Heart right ventricle (tissue), 16 donors: ENCODE data around the gene MAD1L1. TPM values are rescaled to one million over a fixed set of nuclear protein-coding genes. Genes with fewer than 3 reads are reported as not detected.
A peak's percentile ranks its signal among the peaks of the same experiment; 100 is the strongest.

Source experiments
- ATAC-seq, 8 donors: fragments of 200-7000 bp; cut with Tn5 transposase; one replicate each; pipeline ENCODE4 v1.9.1; 2020; ENCODE audit warnings: mild to moderate bottlenecking in 8 of 8, moderate library complexity in 8 of 8, moderate number of reproducible peaks in 1 of 8
- DNase-seq, 2 donors: peaks; one replicate each; pipeline ENCODE4 v3.0.0-alpha.2; 2020
- H3K27ac ChIP-seq, 10 donors: fragments of 200-600 bp; sonication (generic) in 2 of 10; one replicate each; pipeline versions ENCODE4 v1.5.0 to v1.8.0; 2020 to 2022; ENCODE audit warnings: mild to moderate bottlenecking in 3 of 10
- H3K27me3 ChIP-seq, 7 donors: fragments of 200-600 bp; one replicate each; pipeline ENCODE4 v1.8.0; 2021 to 2022; ENCODE audit warnings: mild to moderate bottlenecking in 2 of 7
- H3K36me3 ChIP-seq, 9 donors: fragments of 200-600 bp; sonication (generic) in 1 of 9; one replicate each; pipeline versions ENCODE4 v1.5.0 to v1.8.0; 2020 to 2022; ENCODE audit warnings: mild to moderate bottlenecking in 2 of 9
- H3K4me1 ChIP-seq, 9 donors: fragments of 200-600 bp; sonication (generic) in 1 of 9; one replicate each; pipeline versions ENCODE4 v1.5.0 to v1.8.0; 2020 to 2022; ENCODE audit warnings: mild to moderate bottlenecking in 4 of 9
- H3K4me3 ChIP-seq, 10 donors: fragments of 200-600 bp; sonication (generic) in 2 of 10; one replicate each; pipeline versions ENCODE4 v1.5.0 to v1.8.0; 2020 to 2022; ENCODE audit warnings: mild to moderate bottlenecking in 7 of 10, moderate library complexity in 2 of 10
- H3K9me3 ChIP-seq, 11 donors: fragments of 200-600 bp in 10 of 11; sonication (generic) in 2 of 11; one replicate each; pipeline versions ENCODE4 v1.5.0 to v1.8.0; 2013 to 2022; ENCODE audit warnings: mild to moderate bottlenecking in 2 of 11, control low read depth in 1 of 11, moderate library complexity in 1 of 11
- CTCF ChIP-seq, 9 donors: fragments of 200-600 bp; sonication (generic) in 2 of 9; IDR thresholded peaks; one replicate each; pipeline versions ENCODE4 v1.5.0 to v1.8.0; 2021 to 2022; ENCODE audit warnings: antibody characterized with exemption in 9 of 9, mild to moderate bottlenecking in 5 of 9, moderate library complexity in 1 of 9
- WGBS, 2 donors: extraction: QIAGEN DNeasy Blood & Tissue Kit; methylation state at CpG; one replicate each; pipeline ENCODE4 v1.1.7; 2013; ENCODE audit warnings: inconsistent platforms in 1 of 2; 5-methylcytosine and 5-hydroxymethylcytosine counted together
- intact Hi-C, 10 donors: fragments of 100-400 bp; cut with DNase I; formaldehyde crosslinking; loops; one replicate each; pipeline versions ENCODE4 v1.11.1 to v1.14.2; 2022
- polyA plus RNA-seq, 2 donors: library from polyadenylated mRNA; stranded (reverse); fragments of 200-250 nt; gene quantifications; one replicate each; pipeline ENCODE4 v1.2.3, GENCODE V29; 2013
- total RNA-seq, 10 donors: library from RNA; stranded (reverse); fragmentation: NEBNext Ultra II Directional in 3 of 10; extraction: Animal tissue kit (Norgen Biotek cat#: 25700) in 3 of 10; gene quantifications; one replicate each; pipeline versions ENCODE4 v1.2.1 to v1.2.4, GENCODE V29; 2021 to 2023
- donor health status: Arrhythmogenic right ventricular cardiomyopathy.
- donor health status: ischemic (EF 13 %, LVEDD 7.1; RV severe dilation, severe dysfunction).
- donor health status: healthy with polysubstance abuse.
- donor health status: DM: no; HTN: yes; CAD: no.
- donor health status: DM: no; HTN: no; CAD: no.
- donor health status: ischemic (EF 25% LVEDD 6.9; RV normal size, moderate dysfunction).
- donor health status: ischemic (EF 25% LVEDD 5.7; RV mildly dilated, moderate dysfunction).
- donor health status: healthy.
- donor health status: DM: yes; HTN: yes; CAD: no.
- donor health status: Ischemic cardiomyopathy.
- donor health status: ischemic (EF 35%, LVEDD 5.7; RV mildly dilated, moderate dysfunction).
- donor health status: nonischemic (EF 11% LVEDD 7.7; RV severe dilation, severe dysfunction).
- donor health status: DM: yes; HTN: yes; CAD: no.
- donor health status: PGD.
- donor health status: ischemic (EF 29% LVEDD 5.4; RV normal size, mild dysfunction).
- donor health status: nonischemic (EF 23%, LVEDD 6.1; RV moderate dilation, normal function).

Gene MAD1L1
- total and polyA plus RNA-seq, 12 donors, result 13.8 to 46.8 (median 20.2) TPM

- Histone ChIP-seq H3K4me1 (peaks cover 0 to 64% (median 9%) of the 10 kb centered on the region in 9 donors), H3K36me3 (peaks cover 0 to 8% (median 0%) of the 10 kb centered on the region in 9 donors), H3K4me3 (no peak overlapping the region), H3K27ac (no peak overlapping the region), H3K9me3 (no peaks in the 10 kb centered on the region), H3K27me3 (no peaks in the 10 kb centered on the region)
- 96 to 98% methylated on average over 30 of the region's 30 CpGs for WGBS, 2 donors
- TF ChIP-seq CTCF (IDR thresholded peaks at IDR 0.05), result no peak
- DNase-seq (peak in 1 of 2 donors; percentile 9), ATAC-seq (no peak)
- intact Hi-C loops, result no loop called here
These were observed 309.1 kb downstream of the MAD1L1 start for GRCh38 chr7:1923409-1924257.

DNA sequence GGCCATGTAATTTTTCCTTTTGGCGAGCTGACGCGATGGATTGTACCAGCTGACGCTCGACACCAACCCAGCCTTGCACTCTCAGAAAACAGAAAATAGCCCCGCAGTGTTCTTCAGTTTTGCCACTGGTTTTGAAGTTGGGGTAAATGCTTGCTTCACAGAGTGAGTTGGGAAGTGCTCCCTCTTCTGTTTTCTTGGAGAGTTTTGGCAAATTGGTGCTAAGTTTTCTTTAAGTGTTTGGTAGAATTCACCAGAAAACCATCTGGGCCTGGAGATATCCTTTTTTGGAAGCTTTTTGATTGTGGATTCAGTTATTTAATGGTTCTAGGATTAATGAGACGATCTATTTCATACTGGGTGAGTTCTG lies 309.9 kb downstream of the MAD1L1 start:
- 98 to 99% methylated on average over 7 of the region's 7 CpGs for WGBS, 2 donors
- no peaks in the 10 kb centered on the region for H3K9me3 ChIP-seq
- ATAC-seq (no peak), DNase-seq (no peak)
- H3K27me3 ChIP-seq, result no peaks in the 10 kb centered on the region
- H3K36me3 ChIP-seq, result peaks cover 0 to 8% (median 0%) of the 10 kb centered on the region in 9 donors
- H3K4me3 ChIP-seq, result no peak overlapping the region
- H3K27ac ChIP-seq, result no peak overlapping the region
- intact Hi-C loops, result no loop called here
- no peak for TF ChIP-seq CTCF (IDR thresholded peaks at IDR 0.05)
- H3K4me1 ChIP-seq, result peaks cover 1 to 64% (median 10%) of the 10 kb centered on the region in 9 donors

DNA sequence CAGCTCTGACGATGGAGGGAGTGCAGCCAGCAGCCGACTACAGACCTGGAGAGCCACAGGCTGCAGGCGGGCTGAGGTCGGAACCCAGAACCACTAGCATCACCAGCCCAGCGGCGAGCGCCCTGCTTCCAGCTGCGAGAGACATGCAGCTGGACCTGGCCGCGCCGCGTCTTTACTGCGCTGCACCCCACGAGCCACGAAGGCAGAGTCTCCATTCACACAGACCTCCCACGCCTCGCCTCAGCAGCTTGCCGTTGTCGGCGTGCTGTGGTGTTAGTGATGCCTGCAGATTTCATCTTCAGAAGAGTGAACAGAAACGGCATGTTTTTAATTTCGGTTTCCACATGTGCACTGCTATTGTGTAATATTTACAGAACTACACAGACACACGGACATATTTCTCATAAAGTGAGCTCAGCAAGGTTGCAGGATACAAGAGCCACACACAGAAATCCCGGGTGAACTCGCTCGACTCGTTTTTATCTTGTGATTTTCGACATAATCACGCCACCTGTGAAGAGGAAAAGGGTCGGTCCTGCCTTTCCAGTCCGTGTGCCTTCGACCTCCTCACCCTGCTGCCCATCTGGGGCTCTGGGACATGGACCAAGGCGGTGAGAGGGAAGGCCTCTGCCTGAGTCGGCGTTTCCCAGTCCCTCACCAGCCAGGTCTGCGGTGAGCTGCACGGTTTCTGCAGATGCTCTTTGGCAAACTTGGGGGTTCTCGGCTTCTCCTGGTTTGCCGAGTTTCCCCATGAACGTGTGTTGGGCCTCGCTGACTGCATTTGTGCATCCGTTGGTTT lies 310.5 kb downstream of the MAD1L1 start:
- TF ChIP-seq CTCF (IDR thresholded peaks at IDR 0.05), result no peak
- intact Hi-C loops, result no loop called here

GRCh38 chr7:1920881-1921280 lies 311.9 kb downstream of the MAD1L1 start:
- peaks cover 4 to 75% (median 18%) of the 10 kb centered on the region in 9 donors for H3K4me1 ChIP-seq
- H3K36me3 ChIP-seq, result peaks cover 0 to 8% (median 0%) of the 10 kb centered on the region in 9 donors
- DNase-seq, result peak in 1 of 2 donors; percentile 11
- no peak for ATAC-seq
- H3K4me3 ChIP-seq, result no peak overlapping the region
- TF ChIP-seq CTCF (IDR thresholded peaks at IDR 0.05), result no peak
- no peak overlapping the region for H3K27ac ChIP-seq
- WGBS, 2 donors, result 90 to 92% methylated on average over 16 of the region's 16 CpGs
- intact Hi-C loops, result no loop called here
- no peaks in the 10 kb centered on the region for H3K9me3 ChIP-seq
- no peaks in the 10 kb centered on the region for H3K27me3 ChIP-seq

More for the DNA sequence above, 310.5 kb downstream of the MAD1L1 start:
- WGBS, 2 donors, result 90 to 94% methylated on average over 42 of the region's 42 CpGs
- Histone ChIP-seq H3K27ac (peak overlapping the region in 1 of 10 donors; percentile 3), H3K9me3 (no peaks in the 10 kb centered on the region), H3K4me1 (peaks cover 4 to 70% (median 14%) of the 10 kb centered on the region in 9 donors), H3K36me3 (peaks cover 0 to 8% (median 0%) of the 10 kb centered on the region in 9 donors), H3K4me3 (no peak overlapping the region), H3K27me3 (no peaks in the 10 kb centered on the region)
- no peak for ATAC-seq
- DNase-seq, result peak in 1 of 2 donors; percentile 7
